Caco-2 (cell line): ENCODE measurements around the gene PTCD1. TPM values are rescaled to one million over a fixed set of nuclear protein-coding genes. Genes with fewer than 3 reads are reported as not detected.

Experiments used
- BruUV-seq: library from RNA; stranded (reverse); fragments of 400-500 nt; replicated peaks from 2 replicates; lab custom pipeline; 2021; lab: Mats Ljungman, UMichigan
- CTCF ChIA-PET: fragments of 300-600 bp; sonication (Branson Sonifier 250); formaldehyde crosslinking; loops from one replicate; lab custom pipeline; 2022; ENCODE audit warnings: antibody characterized with exemption; lab: Charles Lee
- POLR2A ChIA-PET: fragments of 300-600 bp; sonication (Branson Sonifier 250); formaldehyde crosslinking; loops from one replicate; lab custom pipeline; 2022; ENCODE audit warnings: antibody characterized with exemption; lab: Charles Lee
- DNase-seq, 2 experiments: peaks; one replicate each; pipeline versions ENCODE4 v3.0.0 to v3.0.0-alpha.2; 2020 to 2022
- H3K27me3 ChIP-seq: replicated peaks from 2 replicates; pipeline ENCODE4 v1.6.0; 2011; ENCODE audit warnings: low read length; ENCODE audit not compliant: control insufficient read depth, insufficient read depth
- H3K36me3 ChIP-seq: 2 replicates; pipeline ENCODE4 v1.5.1; 2011; ENCODE audit warnings: low read length; ENCODE audit not compliant: control insufficient read depth, insufficient read depth
- H3K4me1 ChIP-seq: fragments of 250-450 bp; sonication (Bioruptor Pico); 2 replicates; pipeline ENCODE4 v1.5.1; 2020; ENCODE audit warnings: mild to moderate bottlenecking
- H3K4me3 ChIP-seq: 2 replicates; pipeline ENCODE4 v1.5.1; 2011; ENCODE audit warnings: low read depth, mild to moderate bottlenecking, control low read depth, low read length
- H3K9me3 ChIP-seq: fragments of 250-450 bp; sonication (Bioruptor Pico); 2 replicates; pipeline ENCODE4 v1.5.1; 2020; ENCODE audit warnings: mild to moderate bottlenecking, moderate library complexity
- H3K27ac Mint-ChIP-seq: one replicate; pipeline ENCODE4 v1.8.0; 2022; ENCODE audit warnings: mixed read lengths; ENCODE audit not compliant: unreplicated experiment
- H3K27me3 Mint-ChIP-seq: one replicate; pipeline ENCODE4 v1.8.0; 2022; ENCODE audit warnings: mixed read lengths; ENCODE audit not compliant: insufficient read depth, unreplicated experiment
- H3K36me3 Mint-ChIP-seq: one replicate; pipeline ENCODE4 v1.8.0; 2022; ENCODE audit warnings: mild to moderate bottlenecking, mixed read lengths; ENCODE audit not compliant: insufficient read depth, unreplicated experiment
- H3K4me1 Mint-ChIP-seq: one replicate; pipeline ENCODE4 v1.8.0; 2022; ENCODE audit warnings: low read depth, mixed read lengths; ENCODE audit not compliant: unreplicated experiment
- H3K4me3 Mint-ChIP-seq: one replicate; pipeline ENCODE4 v1.8.0; 2022; ENCODE audit warnings: mild to moderate bottlenecking, moderate library complexity, mixed read lengths; ENCODE audit not compliant: unreplicated experiment
- H3K9me3 Mint-ChIP-seq: one replicate; pipeline ENCODE4 v1.8.0; 2022; ENCODE audit warnings: mixed read lengths; ENCODE audit not compliant: unreplicated experiment
- CTCF ChIP-seq, 2 experiments: fragments of 200-600 bp in 1 of 2; IDR thresholded peaks; 1 replicate in 1 of 2; 2 replicates in 1 of 2; pipeline versions ENCODE4 v1.5.1 to v1.8.0; 2011 to 2022; ENCODE audit warnings: antibody characterized with exemption in 1 of 2, control low read depth in 1 of 2, inconsistent platforms in 1 of 2, low read depth in 1 of 2, low read length in 1 of 2, mild to moderate bottlenecking in 1 of 2, moderate library complexity in 1 of 2; ENCODE audit not compliant: insufficient read depth in 1 of 2, severe bottlenecking in 1 of 2, unreplicated experiment in 1 of 2
- intact Hi-C: fragments of 100-400 bp; cut with micrococcal nuclease; formaldehyde crosslinking; loops from one replicate; pipeline ENCODE4 v1.10.0; 2022; ENCODE audit not compliant: unreplicated experiment
- total RNA-seq: library from RNA; stranded (reverse); gene quantifications from 2 replicates; pipeline ENCODE4 v1.2.3, GENCODE V29; 2022

Gene PTCD1
- total RNA-seq, 1 experiment from 2014 or later: 59.6 TPM

- peaks cover 100% of the 10 kb centered on the region for H3K36me3 Mint-ChIP-seq
- H3K27ac Mint-ChIP-seq: no peak overlapping the region
- H3K9me3 ChIP-seq: no peaks in the 10 kb centered on the region
- DNase-seq: no peak
- H3K4me1 ChIP-seq: no peaks in the 10 kb centered on the region
- H3K4me3 Mint-ChIP-seq: no peak overlapping the region
- H3K9me3 Mint-ChIP-seq: no peaks in the 10 kb centered on the region
- intact Hi-C loops: no loop called here
- H3K27me3 Mint-ChIP-seq: no peaks in the 10 kb centered on the region
- TF ChIP-seq CTCF (IDR thresholded peaks at IDR 0.05; ENCODE audit: insufficient read depth in 1 of 2, low read depth in 1 of 2, low read length in 1 of 2, severe bottlenecking in 1 of 2, unreplicated experiment in 1 of 2): peak; percentile 11 to 20
- CTCF ChIA-PET: no interaction called here
- H3K27me3 ChIP-seq: no peaks in the 10 kb centered on the region
- BruUV-seq: TSS peak; percentile 98
- H3K36me3 ChIP-seq: peaks cover 10% of the 10 kb centered on the region
- POLR2A ChIA-PET: interaction anchor here (0.6 kb wide), 1 partner anchor 13 kb away, joined by 3 read pairs; the partner anchor contains the start of genes BUD31 and PDAP1
- peaks cover 4% of the 10 kb centered on the region for H3K4me1 Mint-ChIP-seq
- no peak overlapping the region for H3K4me3 ChIP-seq
Measured at GRCh38 chr7:99395616-99396327, 42.8 kb downstream of the PTCD1 start.

GRCh38 chr7:99394188-99394502, 44.5 kb downstream of the PTCD1 start:
- no peaks in the 10 kb centered on the region for H3K9me3 ChIP-seq
- BruUV-seq: no TSS peak
- Mint-ChIP-seq H3K36me3 (peaks cover 100% of the 10 kb centered on the region), H3K4me3 (no peak overlapping the region), H3K4me1 (peaks cover 4% of the 10 kb centered on the region), H3K27ac (peak overlapping the region; percentile 50), H3K9me3 (no peaks in the 10 kb centered on the region), H3K27me3 (no peaks in the 10 kb centered on the region)
- peaks cover 7% of the 10 kb centered on the region for H3K36me3 ChIP-seq
- POLR2A ChIA-PET: no interaction called here
- H3K27me3 ChIP-seq: no peaks in the 10 kb centered on the region
- no peak overlapping the region for H3K4me3 ChIP-seq
- CTCF ChIA-PET: interaction anchor here (0.6 kb wide), 1 partner anchor 257 kb away, joined by 3 read pairs; no protein-coding TSS in a partner anchor
- H3K4me1 ChIP-seq: no peaks in the 10 kb centered on the region
- DNase-seq: no peak
- intact Hi-C loops: no loop called here
- TF ChIP-seq CTCF (IDR thresholded peaks at IDR 0.05; ENCODE audit: insufficient read depth in 1 of 2, low read depth in 1 of 2, low read length in 1 of 2, severe bottlenecking in 1 of 2, unreplicated experiment in 1 of 2): no peak

GRCh38 chr7:99393355-99394187, 45.0 kb downstream of the PTCD1 start:
- no peak for DNase-seq
- Mint-ChIP-seq H3K36me3 (peaks cover 100% of the 10 kb centered on the region), H3K9me3 (no peaks in the 10 kb centered on the region), H3K4me3 (no peak overlapping the region), H3K4me1 (peaks cover 4% of the 10 kb centered on the region), H3K27me3 (no peaks in the 10 kb centered on the region), H3K27ac (peak overlapping the region; percentile 50)
- Histone ChIP-seq H3K4me1 (no peaks in the 10 kb centered on the region), H3K36me3 (peaks cover 7% of the 10 kb centered on the region), H3K4me3 (no peak overlapping the region), H3K9me3 (no peaks in the 10 kb centered on the region), H3K27me3 (no peaks in the 10 kb centered on the region)
- CTCF ChIA-PET: interaction anchor here (0.6 kb wide), 1 partner anchor 256 kb away, joined by 3 read pairs; no protein-coding TSS in a partner anchor
- POLR2A ChIA-PET: interaction anchor here (0.5 kb wide), 1 partner anchor 9 kb away, joined by 4 read pairs; no protein-coding TSS in a partner anchor
- BruUV-seq: no TSS peak
- TF ChIP-seq CTCF (IDR thresholded peaks at IDR 0.05; ENCODE audit: insufficient read depth in 1 of 2, low read depth in 1 of 2, low read length in 1 of 2, severe bottlenecking in 1 of 2, unreplicated experiment in 1 of 2): no peak
- intact Hi-C loops: no loop called here
